WERI-Rb-1 (cell line): ENCODE data around the gene PCA3.

ENCODE experiments used
- DNase-seq: peaks from one replicate; pipeline ENCODE4 v3.0.0-alpha.2; 2020
- H3K27ac ChIP-seq: fragments of 250-450 bp; sonication (Bioruptor Pico); 2 replicates; pipeline ENCODE4 v1.5.1; 2020; ENCODE audit warnings: mild to moderate bottlenecking, moderate library complexity
- H3K27me3 ChIP-seq: fragments of 250-450 bp; sonication (Bioruptor Pico); 2 replicates; pipeline ENCODE4 v1.5.1; 2021; ENCODE audit warnings: mild to moderate bottlenecking, low read depth, moderate library complexity; ENCODE audit not compliant: insufficient read depth, severe bottlenecking
- H3K36me3 ChIP-seq: fragments of 250-450 bp; sonication (Bioruptor Pico); 2 replicates; pipeline ENCODE4 v1.5.1; 2020; ENCODE audit warnings: mild to moderate bottlenecking, moderate library complexity
- H3K4me3 ChIP-seq: 2 replicates; pipeline ENCODE4 v1.5.1; 2011; ENCODE audit warnings: low read depth, mild to moderate bottlenecking, control low read depth, low read length
- H3K9me3 ChIP-seq: fragments of 250-450 bp; sonication (Bioruptor Pico); 2 replicates; pipeline ENCODE4 v1.5.1; 2021; ENCODE audit warnings: mild to moderate bottlenecking, moderate library complexity; ENCODE audit not compliant: severe bottlenecking
- CTCF ChIP-seq: IDR thresholded peaks from 2 replicates; pipeline ENCODE4 v1.5.1; 2011; ENCODE audit warnings: low read depth, mild to moderate bottlenecking, control low read depth, inconsistent platforms, low read length

Gene PCA3

GRCh38 chr9:76796296-76796695 is 32.1 kb downstream of the PCA3 start:
- Histone ChIP-seq H3K36me3 (no peaks in the 10 kb centered on the region), H3K27ac (no peak overlapping the region), H3K27me3 (no peaks in the 10 kb centered on the region), H3K4me3 (no peak overlapping the region), H3K9me3 (no peaks in the 10 kb centered on the region)
- no peak for TF ChIP-seq CTCF
- DNase-seq, result no peak

- Histone ChIP-seq H3K9me3 (no peaks in the 10 kb centered on the region), H3K4me3 (no peak overlapping the region), H3K36me3 (no peaks in the 10 kb centered on the region), H3K27me3 (no peaks in the 10 kb centered on the region), H3K27ac (no peak overlapping the region)
- DNase-seq, result no peak
- TF ChIP-seq CTCF, result no peak
Observed at GRCh38 chr9:76798527-76798926, 34.3 kb downstream of the PCA3 start.

- H3K4me3 ChIP-seq, result no peak overlapping the region
- no peak for TF ChIP-seq CTCF
- H3K27ac ChIP-seq, result no peak overlapping the region
- no peaks in the 10 kb centered on the region for H3K9me3 ChIP-seq
- no peaks in the 10 kb centered on the region for H3K27me3 ChIP-seq
- no peak for DNase-seq
- no peaks in the 10 kb centered on the region for H3K36me3 ChIP-seq
Observed at GRCh38 chr9:76799473-76799872, 35.2 kb downstream of the PCA3 start.

GRCh38 chr9:76800901-76801300 is 36.7 kb downstream of the PCA3 start:
- no peaks in the 10 kb centered on the region for H3K27me3 ChIP-seq
- no peaks in the 10 kb centered on the region for H3K9me3 ChIP-seq
- H3K36me3 ChIP-seq, result no peaks in the 10 kb centered on the region
- TF ChIP-seq CTCF, result no peak
- H3K4me3 ChIP-seq, result no peak overlapping the region
- H3K27ac ChIP-seq, result no peak overlapping the region
- no peak for DNase-seq

- no peaks in the 10 kb centered on the region for H3K27me3 ChIP-seq
- no peak for TF ChIP-seq CTCF
- no peaks in the 10 kb centered on the region for H3K36me3 ChIP-seq
- DNase-seq, result no peak
- H3K4me3 ChIP-seq, result no peak overlapping the region
- H3K27ac ChIP-seq, result no peak overlapping the region
- no peaks in the 10 kb centered on the region for H3K9me3 ChIP-seq
Observed at GRCh38 chr9:76803083-76803482, 38.8 kb downstream of the PCA3 start.

GRCh38 chr9:76803762-76804161 is 39.5 kb downstream of the PCA3 start:
- Histone ChIP-seq H3K9me3 (no peaks in the 10 kb centered on the region), H3K36me3 (no peaks in the 10 kb centered on the region), H3K27me3 (no peaks in the 10 kb centered on the region), H3K27ac (no peak overlapping the region), H3K4me3 (no peak overlapping the region)
- no peak for DNase-seq
- TF ChIP-seq CTCF, result no peak
